Activated naive CD4-positive, alpha-beta T cell treated with anti-CD3 and anti-CD28 coated beads, Interleukin-2, amount 50 U/mL, for 16 hours (primary cell): ENCODE data around the gene ELL.
A peak's percentile ranks its signal among the peaks of the same experiment; 100 is the strongest.
"Not testable (repeated sequence)": the region's sequence is repeated elsewhere in the genome, so short reads cannot be mapped to it uniquely, and the experiment has no call there.

ENCODE experiments used
- DNase-seq: peaks from one replicate; pipeline ENCODE4 v3.0.0-alpha.2; 2020

The ELL gene

GRCh38 chr19:18529782-18530181 lies 7.9 kb upstream of the ELL start:
- no peak for DNase-seq

GRCh38 chr19:18526316-18526715 lies 4.4 kb upstream of the ELL start:
- DNase-seq = no peak

- no peak for DNase-seq
Measured at GRCh38 chr19:18523841-18524240, 2.0 kb upstream of the ELL start.

- not testable (repeated sequence) for DNase-seq
Measured at GRCh38 chr19:18522862-18523440, 1.1 kb upstream of the ELL start.

GRCh38 chr19:18522124-18522861 lies 423 bp upstream of the ELL start:
- peak; percentile 100 for DNase-seq

GRCh38 chr19:18520848-18521691 lies 800 bp downstream of the ELL start:
- no peak for DNase-seq

- DNase-seq = peak; percentile 68
Measured at GRCh38 chr19:18519962-18520847, 1.7 kb downstream of the ELL start.

- DNase-seq = no peak
Measured at GRCh38 chr19:18518639-18519038, 3.2 kb downstream of the ELL start.

GRCh38 chr19:18517606-18518005 lies 4.3 kb downstream of the ELL start:
- no peak for DNase-seq

- no peak for DNase-seq
Measured at GRCh38 chr19:18515959-18516358, 5.9 kb downstream of the ELL start.

- DNase-seq = no peak
Measured at GRCh38 chr19:18514800-18515682, 6.8 kb downstream of the ELL start.

- no peak for DNase-seq
Measured at GRCh38 chr19:18513868-18514267, 8.0 kb downstream of the ELL start.

GRCh38 chr19:18510216-18510615 lies 11.7 kb downstream of the ELL start:
- DNase-seq = no peak

- no peak for DNase-seq
Measured at GRCh38 chr19:18508585-18508984, 13.3 kb downstream of the ELL start.

- no peak for DNase-seq
Measured at GRCh38 chr19:18507727-18508440, 14.0 kb downstream of the ELL start.

- no peak for DNase-seq
Measured at GRCh38 chr19:18507021-18507726, 14.7 kb downstream of the ELL start.

- no peak for DNase-seq
Measured at GRCh38 chr19:18506101-18506930, 15.6 kb downstream of the ELL start.

- no peak for DNase-seq
Measured at GRCh38 chr19:18504886-18505610, 16.8 kb downstream of the ELL start.
